Measurements from ENCODE around the gene LRCOL1.

The LRCOL1 gene

DNA sequence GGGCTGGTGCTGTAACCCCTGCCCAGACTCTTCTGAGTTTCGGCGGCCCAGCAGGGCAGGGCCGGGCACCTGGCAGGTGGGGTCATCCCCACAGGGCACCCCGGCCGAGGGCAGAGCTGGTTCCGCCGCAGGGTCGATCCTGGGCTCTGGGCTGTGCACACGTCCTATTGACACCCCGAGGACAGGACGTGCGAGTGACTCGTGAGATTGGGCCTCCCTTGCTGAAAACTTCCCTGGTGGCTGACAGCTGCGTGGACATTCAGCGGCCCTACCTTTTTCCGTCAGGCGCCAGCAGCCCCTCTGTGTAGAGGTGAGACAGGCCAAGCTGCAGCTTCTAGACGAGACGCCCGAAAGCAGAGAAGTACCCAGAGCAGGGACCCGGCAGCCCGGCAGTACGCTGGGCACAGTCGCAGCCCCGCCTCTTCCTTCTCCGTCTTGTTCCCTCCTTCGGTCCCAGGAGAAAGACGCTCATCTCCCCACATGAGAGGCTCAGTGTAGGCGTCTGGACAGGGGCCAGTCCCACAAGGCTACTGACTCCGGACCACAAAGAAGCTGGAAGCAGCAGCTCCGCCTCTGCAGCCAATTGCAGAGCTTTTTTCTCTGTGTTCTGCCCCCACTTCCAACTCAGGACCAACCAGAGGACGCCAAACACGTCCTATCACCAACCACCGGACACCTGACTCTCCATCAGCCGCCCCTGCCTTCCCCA, at the start of gene LRCOL1:
LRCOL1 (minus strand) TSS at position 532 of the 709 bp plus-strand sequence. CDS start 4,331 bp downstream, outside the sequence.
- no peak for DNase-seq

DNA sequence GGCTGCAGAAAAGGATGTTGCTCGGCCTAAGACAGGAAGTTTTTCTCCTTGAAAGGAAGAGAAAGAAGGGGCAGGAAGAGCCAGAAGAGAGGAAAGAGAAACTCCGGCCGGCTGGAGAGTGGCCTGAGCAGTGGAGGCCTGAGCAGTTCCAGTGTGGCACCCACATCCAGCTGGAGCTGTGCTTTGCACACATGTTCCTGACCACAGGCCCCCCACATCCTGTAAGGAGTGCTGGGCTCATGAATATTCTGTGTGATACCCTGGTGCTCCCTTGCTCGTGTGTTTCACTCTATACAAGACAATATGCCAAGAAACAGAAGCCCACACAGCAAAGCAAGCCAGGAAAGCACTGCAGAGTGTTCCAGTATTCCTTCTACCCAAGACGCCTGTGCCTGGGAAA, 49.7 kb upstream of the LRCOL1 start:
- no peak for DNase-seq

DNA sequence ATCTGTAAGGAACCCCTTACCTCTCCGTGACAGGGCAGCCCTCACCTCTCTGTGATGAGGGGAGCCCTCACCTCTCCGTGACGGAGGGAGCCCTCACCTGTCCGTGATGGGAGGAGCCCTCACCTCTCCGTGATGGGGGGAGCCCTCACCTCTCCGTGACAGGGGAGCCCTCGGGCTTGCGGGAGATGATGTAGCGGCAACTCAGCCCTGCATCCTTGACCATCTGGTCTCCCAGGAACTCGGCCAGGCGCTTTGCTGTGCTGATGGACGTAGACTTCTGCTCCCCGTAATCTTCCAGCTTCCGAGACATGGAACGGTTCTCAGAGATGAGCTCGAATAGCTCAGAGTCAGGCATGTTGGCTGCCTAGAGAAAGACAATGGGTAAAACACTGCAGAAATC, 48.8 kb upstream of the LRCOL1 start:
- no peak for DNase-seq

DNA sequence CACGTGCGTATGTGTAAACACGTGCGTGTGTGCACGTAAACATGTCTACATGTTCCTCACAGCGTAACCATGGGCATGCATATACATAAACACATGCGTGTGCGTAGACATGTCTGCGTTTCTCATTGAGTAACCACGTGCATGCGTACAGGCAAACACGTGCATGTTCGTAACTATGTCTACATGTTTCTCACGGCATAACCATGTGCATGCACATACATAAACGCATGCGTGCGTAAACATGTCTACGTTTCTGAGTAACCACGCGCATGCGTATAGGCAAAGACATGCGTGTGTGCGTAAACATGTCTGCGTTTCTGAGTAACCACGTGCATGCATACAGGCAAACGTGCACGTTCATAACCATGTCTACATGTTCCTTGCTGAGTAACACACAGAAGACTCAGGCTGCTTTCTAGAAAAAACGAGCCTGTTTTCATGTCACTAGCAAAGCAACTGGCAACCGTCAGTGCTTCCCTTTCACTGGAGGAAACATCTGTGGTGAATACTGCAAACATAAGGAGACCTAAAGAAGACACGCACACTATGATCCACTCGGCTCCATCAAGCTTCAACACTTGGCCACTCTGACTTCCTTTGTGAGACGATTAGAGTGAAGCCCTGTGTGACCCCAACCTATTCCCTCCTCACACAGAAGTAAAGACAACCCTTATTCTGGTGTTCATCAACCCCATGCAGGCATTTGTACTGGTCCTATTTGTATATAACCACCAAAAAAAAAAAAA, 47.9 kb upstream of the LRCOL1 start:
- no peak for DNase-seq

DNA sequence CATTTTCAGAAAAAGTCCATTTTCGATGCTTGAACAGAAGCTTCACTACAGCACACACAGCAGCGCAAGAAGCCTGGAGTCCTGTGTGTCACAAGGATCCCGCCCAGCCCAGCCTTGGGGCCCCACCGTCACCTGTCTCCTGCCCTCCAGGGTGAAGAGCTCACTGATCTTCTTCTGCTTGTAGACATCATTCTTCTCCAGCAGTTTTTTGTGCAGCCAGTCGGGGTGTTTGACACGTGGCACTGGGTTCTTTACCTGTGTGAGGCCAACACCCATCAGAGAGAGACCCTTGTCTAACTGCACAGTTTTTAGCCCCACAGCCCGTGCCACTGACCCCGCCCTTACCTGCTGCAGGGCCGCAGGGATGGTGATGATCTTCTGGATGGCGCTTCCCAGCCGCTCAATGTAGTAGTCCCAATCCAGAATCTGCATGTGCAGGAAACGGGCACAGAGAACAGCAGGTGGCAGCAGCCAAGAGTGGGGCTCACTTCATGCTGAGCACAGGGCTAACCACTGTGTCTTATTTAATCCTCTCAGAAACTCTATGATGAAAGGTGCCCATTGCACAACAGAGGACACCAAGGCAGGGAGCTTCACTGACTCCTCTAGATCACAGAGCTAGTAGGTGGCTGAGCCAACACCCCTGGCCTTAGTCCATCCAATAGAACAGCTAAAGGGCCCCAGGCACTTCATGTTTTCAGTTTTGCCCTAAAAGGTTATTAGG, 46.8 kb upstream of the LRCOL1 start:
- no peak for DNase-seq

DNA sequence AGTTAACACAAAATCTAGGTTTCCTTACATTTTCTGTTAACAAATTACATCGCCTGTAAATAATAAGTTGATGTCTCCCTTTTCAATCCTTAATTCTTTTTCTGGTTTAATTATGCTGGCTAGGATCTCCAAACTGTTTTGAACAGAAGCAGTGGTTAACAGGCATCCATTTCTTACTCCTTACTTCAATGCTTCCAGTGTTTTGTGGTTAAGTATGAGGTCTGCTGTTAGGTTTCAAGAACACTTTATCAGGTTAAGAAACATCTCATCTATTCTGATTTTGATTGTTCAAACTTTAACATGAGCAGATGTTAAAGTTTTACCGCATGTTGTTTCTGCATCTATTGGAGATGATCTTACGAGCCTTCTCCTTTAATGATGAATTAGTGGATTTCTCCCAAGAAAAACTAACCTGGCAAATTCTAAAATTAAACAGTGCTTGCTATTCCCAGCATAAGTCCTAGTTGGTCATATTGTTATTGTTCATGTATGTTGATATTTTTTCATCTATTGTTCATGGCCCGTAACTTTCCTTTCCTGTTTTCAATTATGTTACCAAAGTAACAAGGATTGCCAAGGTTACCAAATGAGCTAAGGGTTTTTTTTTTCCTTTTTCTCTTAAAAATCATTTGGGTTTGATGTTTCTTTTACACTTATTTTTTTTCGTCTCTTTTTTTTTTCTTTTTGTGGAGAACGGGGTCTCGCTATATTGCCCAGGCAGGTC, 43.3 kb upstream of the LRCOL1 start:
- no peak for DNase-seq

DNA sequence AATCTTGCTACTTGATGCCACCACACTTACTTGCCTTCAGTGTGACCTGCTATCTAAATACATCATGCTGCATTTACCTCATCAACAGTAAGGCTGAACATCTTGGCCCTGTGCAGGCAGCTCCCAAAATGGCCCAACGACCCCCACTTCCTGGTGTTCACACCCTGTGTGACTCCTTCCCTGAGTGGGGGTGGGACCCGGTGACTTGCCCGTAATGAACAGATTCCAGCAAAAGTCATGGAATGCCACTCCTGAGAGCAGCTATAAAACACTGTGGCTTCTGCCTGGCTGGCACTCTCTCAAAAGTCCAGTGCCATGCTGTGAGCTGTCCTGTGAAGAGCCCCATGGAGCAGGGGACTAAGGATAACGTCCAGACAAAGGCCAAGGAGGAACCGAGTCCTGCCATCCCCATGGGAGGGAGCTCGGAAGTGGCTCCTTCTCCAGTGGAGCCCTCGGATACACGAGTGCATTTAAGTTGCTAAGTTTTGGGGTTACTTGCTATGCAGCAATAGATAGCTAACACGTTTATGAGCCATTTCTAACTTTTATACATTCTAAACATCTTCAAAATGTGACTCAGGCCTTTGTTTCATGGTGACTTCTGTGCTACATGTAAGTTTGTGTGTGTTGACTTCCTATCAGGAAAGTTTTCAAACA, 41.2 kb upstream of the LRCOL1 start:
- DNase-seq: no peak

DNA sequence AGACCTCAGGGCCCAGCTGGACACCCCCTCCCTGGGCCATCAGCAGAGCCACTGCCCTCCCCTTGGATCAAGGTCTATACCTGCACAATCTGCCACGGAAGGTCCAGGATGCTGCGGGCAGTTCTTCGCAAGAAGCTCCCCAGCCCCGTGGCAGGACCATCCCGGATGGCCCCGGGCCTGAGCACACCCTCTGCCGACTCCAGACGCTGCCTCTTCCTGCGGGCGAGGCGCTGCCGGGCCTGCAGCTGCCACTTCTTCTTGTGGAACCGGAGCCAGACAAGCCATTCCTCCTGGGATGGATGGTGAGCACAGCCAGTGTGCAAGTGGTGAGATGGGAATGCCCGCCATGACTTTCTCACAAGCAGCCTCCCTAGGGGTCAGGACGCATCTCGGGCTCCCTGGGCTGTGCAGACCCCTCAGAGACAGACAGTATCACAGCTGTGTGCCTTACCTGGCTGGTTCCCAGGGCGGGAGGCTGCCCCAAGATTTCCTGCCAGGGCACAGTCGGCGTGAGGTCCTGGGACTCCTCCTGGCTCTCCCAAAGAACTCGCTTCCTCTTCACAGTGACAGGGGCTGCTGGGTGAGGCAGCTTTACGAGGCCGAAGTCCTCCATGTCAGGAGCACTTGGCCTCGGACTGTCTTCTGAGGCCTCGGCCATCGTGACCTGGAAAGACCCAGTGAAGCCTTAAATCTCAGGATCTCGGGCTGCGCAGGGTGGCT, 39.0 kb upstream of the LRCOL1 start:
- no peak for DNase-seq

DNA sequence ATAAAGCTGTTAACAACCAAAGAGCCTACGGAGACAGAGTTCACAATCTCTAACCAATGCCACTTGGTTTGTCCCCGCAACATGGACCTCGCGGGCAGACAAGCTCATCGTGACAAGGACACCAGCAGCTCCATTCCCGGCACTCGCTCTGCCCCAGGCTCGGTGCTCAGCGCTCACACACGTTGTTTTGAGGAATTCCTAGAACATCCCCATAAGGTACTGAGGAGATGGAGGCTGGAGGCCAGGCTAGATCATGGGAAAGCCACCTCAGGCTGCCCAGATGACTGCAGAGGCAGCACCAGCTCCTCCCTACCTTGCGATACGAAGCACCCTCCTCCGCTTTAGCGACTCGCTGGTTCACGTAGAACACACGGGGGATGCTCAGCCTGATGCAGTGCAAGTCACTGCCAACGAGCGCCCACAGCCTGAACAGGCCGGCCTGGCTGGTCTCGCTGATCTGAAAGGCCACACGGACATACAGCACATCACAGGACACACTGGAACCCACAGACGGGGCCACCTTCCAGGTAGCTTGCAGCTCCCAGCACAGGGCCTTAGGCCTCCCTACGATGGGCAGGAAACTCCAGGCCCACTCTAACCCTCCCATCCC, 38.3 kb upstream of the LRCOL1 start:
- no peak for DNase-seq

DNA sequence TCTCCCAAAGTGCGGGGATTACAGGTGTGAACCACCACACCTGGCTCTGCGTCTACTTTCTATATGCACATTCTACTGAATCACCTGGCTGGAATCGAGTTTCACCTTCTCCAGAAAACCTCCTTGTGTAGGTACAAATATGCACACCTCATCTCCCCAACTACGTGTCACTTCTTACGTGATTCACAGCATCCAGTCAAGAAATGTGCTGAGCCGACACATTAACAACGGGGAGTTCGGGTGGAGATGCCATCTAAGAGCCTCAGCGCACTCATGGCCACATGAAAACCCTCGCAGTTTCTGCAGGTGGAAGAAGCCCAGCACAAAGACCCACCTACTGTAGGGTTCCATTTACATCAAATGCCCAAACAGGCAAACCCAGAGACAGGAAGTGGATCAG, 37.5 kb upstream of the LRCOL1 start:
- no peak for DNase-seq

DNA sequence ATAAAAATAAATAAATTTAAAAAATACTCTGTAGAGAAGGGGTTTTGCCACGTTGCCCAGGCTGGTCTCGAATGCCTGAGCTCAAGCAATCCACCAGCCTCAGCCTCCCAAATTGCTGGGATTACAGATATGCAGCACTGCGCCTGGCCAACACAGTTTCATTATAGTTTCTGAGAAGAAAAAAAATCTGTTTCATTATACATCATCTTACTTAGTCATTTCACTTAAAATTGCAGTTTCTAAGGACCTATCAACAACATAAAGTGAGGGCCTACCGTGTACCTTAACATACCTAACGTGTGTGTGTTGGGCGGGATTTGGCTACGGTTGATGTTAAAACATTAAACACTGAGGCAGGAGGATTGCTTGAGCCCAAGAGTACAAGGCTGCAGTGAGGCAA, 36.5 kb upstream of the LRCOL1 start:
- DNase-seq: no peak

DNA sequence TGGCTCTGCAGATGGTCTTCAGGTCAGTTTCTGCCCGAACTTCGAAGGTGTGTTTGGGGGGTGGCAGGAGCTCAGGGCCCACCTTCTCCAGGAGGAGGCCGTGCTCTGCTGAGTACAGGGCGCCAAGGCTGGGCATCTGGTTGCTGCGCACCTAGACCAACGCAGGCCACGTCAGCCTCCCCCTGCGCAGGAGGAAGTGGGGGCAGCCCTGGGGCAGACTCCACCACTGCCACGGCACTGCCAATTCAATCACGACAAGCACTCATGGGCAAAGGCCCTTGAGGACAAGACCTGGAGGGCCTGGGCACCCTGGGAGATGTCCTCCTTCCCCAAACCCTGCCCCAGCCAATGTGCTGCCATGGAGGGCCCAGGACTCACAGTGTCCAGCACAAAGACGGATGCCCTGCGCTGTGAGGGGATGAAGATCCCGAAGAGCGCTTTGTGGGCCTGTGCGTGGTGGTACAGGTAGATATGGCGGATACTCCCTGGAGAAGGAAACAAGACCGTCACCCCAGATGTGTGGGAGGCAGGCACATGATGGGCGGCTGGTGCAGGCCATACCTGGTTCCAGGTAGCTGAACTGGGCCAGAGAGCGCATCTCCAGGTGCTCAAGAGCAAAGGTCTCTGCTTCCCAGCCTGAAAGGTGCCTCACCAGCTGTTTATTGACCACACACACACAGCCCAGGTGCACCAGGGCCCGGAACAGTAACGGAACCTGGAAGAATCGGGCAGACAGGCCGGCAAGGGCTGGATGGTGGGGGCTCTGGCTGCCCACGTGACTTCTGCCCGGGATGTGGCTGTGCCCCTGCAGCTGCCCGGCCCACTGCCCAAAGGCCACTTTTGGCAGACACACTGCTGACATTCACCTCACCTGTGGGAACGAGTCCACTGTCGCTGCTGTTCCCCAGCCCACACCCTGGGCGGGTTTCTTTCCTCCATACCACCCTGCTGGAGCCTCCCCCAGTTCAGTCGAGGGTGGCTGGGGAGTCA, 32.8 kb upstream of the LRCOL1 start:
- DNase-seq: no peak

DNA sequence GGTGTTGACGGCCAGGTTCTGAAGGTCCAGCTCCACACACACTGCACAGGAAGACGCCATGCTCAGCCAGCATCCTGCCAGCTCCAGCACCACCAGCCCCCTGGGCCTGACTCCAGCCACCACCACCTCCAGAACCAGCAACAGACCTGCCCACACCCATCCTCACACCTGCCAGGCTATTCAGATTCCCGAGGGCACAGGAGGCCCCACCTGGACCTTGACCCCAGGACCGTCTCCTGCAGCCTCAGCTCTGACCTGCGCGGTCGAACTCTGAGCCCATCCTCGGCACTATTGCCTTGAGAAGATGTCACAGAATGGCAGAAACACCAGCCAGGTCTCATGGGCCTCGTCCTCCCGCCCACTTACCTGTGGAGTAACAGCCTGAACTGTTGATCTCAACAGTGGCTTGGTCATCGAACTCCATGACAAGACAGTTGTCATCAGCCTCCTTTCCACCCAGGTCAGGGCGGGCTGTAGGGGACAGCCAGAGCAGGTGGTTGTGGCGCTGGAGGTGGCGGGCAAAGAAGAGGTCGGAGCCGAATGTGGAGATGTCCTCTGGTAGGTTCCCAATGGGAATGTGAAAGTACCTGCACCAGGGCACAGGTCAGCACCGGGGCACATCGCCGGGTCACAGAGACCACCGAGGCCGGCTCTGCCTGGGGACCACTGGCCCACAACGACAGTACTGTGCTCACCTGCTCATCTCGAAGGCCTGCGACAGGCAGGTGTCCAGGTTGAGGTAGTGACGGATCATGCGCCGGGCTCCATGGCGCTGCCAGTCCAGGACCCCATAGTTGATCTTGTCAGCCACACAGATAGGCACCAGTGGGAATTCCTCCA, 31.6 kb upstream of the LRCOL1 start:
- DNase-seq: no peak

DNA sequence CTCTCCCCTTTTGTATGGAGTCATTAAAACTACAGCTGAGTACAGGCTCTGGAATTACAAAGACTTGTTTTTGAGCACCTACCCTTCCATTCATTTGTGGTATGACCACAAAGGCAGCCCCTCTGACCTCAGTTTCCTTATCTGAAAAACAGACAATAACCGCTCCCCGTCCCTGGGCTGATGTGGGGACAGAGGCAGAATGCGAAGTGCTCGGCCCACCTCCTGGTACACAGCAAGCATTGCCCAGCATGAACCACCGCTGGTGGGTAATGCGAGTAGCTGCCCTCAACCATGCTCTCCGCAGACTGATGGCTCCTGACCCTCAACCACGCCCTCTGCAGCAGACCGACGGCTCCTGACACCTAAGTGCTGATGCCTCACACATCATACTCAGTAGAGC, 30.6 kb upstream of the LRCOL1 start:
- no peak for DNase-seq

DNA sequence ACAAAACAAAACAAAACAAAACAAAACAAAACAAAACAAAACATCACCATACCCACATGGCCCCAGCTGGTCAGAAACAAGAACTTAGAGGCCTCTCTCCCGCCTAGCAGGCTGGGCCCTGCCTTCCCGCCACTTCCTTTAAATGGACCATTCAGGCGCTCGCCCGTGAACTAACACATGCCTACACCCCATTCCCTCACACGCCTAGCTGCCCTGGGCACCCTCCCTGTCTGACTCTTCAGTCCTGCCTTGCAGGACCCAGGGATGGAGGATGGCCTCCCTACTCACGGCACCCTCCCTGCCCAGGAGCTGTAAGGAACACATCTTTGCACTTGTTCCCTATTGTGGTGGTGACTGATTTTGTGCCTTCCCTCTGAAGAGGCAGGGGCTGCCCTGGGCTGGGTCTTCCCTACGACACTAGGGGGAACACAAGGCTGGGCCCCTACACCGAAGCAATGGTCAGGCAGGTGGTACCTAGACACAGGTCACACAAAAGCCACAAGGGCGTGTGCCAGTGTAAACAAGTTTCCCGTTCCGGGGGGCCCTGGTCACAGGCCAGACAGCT, 29.7 kb upstream of the LRCOL1 start:
- DNase-seq: no peak

DNA sequence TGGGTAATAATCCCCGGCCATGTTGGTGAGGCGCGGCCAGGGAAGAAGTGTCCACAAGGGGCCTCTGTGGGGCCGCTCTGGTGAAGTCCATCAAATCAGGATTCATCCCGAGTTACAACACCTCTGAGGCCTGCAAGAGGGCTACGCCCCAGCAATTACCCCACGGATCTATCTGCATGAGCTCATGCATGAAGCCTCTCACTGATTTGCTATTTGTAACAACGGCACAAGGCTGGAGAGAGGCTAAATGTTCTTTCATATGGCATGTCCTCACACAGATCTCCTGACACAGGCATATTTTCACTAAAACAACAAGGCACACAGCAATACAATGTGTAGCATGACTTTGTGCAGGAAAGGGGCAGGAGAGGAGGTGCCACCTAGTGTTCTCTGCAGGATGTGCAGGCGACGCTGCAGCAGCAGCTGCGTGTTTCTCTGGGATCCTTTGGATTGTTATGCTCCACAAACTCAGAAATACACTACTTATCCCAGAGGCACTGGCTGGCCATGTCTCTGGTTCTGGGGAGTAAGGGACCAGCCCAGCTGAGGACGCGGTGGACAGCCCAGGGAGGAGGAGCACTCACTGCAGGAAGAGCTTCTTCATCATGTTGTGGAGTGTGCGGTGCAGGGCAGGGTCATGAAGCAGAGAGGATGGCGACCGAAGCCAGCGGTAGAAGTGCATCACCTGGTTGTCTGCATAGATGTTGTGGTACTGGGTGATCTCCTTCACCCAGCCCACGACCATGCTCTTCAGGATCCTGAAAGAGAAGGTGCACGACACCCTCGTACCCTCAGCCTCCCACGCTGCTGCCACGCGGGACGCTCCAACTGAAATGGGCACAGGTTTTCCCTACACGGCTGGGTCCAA, 28.4 kb upstream of the LRCOL1 start:
- DNase-seq: no peak

DNA sequence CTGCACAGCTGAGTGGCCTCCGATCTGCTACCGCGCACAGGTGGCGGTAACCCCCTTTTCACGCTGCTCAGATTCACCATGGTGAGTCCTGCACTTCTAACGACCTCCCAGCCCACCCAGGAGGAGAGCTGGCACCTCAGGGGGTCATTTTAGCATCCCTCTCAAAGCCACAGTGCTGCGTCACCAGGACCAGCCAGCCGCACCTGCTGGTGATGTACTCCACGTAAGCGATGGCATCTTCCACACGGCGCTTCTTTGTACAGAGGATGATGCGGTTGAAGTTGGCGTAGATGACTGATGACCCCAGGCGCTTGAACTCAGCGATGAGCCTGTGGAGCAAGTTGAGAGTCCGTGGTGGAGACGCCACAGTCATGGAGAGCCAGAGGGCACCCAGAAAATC, 27.4 kb upstream of the LRCOL1 start:
- no peak for DNase-seq
